HEK293 (cell line): ENCODE measurements around the gene TLCD2.

Experiments
- CTCF ChIA-PET: fragments of 350-600 bp; formaldehyde crosslinking; extraction: SDS; loops from one replicate; lab custom pipeline; 2021; ENCODE audit warnings: antibody characterized with exemption; lab: Yijun Ruan, JAX
- POLR2A ChIA-PET: fragments of 300-600 bp; formaldehyde crosslinking; extraction: SDS; loops from one replicate; lab custom pipeline; 2020; ENCODE audit warnings: antibody characterized with exemption, inconsistent platforms; lab: Yijun Ruan, JAX
- H3K27ac ChIP-seq: fragments of 200-500 bp; sonication (Bioruptor generic); 2 replicates; pipeline ENCODE4 v1.5.1; 2014; ENCODE audit warnings: low read depth, low read length, control low read depth, inconsistent platforms; ENCODE audit errors: extremely low read depth
- H3K36me3 ChIP-seq, 2 experiments: fragments of 200-500 bp in 1 of 2; sonication (Bioruptor generic) in 1 of 2; 1 replicate in 1 of 2; 2 replicates in 1 of 2; pipeline ENCODE4 v1.5.1; 2014 to 2017; ENCODE audit warnings: inconsistent platforms in 2 of 2, low read length in 2 of 2; ENCODE audit not compliant: control insufficient read depth in 2 of 2, insufficient read depth in 1 of 2
- H3K4me1 ChIP-seq: fragments of 200-500 bp; sonication (Bioruptor generic); 2 replicates; pipeline ENCODE4 v1.5.1; 2014; ENCODE audit warnings: mild to moderate bottlenecking, low read length, inconsistent platforms; ENCODE audit not compliant: control insufficient read depth, insufficient read depth
- H3K4me3 ChIP-seq: 2 replicates; pipeline ENCODE4 v1.5.1; 2011; ENCODE audit warnings: low read depth, mild to moderate bottlenecking, control low read depth, low read length, moderate library complexity
- H3K9me3 ChIP-seq: fragments of 200-500 bp; sonication (Bioruptor generic); 2 replicates; pipeline ENCODE4 v1.5.1; 2014; ENCODE audit warnings: low read depth, low read length, inconsistent platforms; ENCODE audit not compliant: control insufficient read depth, insufficient read depth
- GLI2 ChIP-seq: fragments of 450-650 bp; formaldehyde crosslinking; IDR thresholded peaks from 2 replicates; pipeline ENCODE4; 2017; ENCODE audit warnings: missing biosample characterization, missing genetic modification characterization, low read depth, borderline replicate concordance
- GLIS2 ChIP-seq: fragments of 450-650 bp; formaldehyde crosslinking; IDR thresholded peaks from 2 replicates; pipeline ENCODE4 v1.5.1; 2016; ENCODE audit warnings: missing biosample characterization, missing genetic modification characterization
- HOXD13 ChIP-seq: sonication (generic); formaldehyde crosslinking; IDR thresholded peaks from 2 replicates; pipeline ENCODE4 v1.8.0; 2022; ENCODE audit warnings: missing genetic modification reagents, borderline replicate concordance
- INSM2 ChIP-seq: fragments of 450-650 bp; formaldehyde crosslinking; IDR thresholded peaks from 2 replicates; pipeline ENCODE4 v1.5.1; 2016; ENCODE audit warnings: missing biosample characterization, missing genetic modification characterization
- KLF9 ChIP-seq: fragments of 450-650 bp; formaldehyde crosslinking; IDR thresholded peaks from 2 replicates; pipeline ENCODE4 v1.5.1; 2016; ENCODE audit warnings: missing biosample characterization, missing genetic modification characterization, low read depth
- MEIS1 ChIP-seq: sonication (generic); formaldehyde crosslinking; IDR thresholded peaks from 2 replicates; pipeline ENCODE4 v1.8.1; 2022; ENCODE audit warnings: missing genetic modification reagents, mild to moderate bottlenecking, borderline replicate concordance
- PBX3 ChIP-seq: sonication (generic); formaldehyde crosslinking; IDR thresholded peaks from 2 replicates; pipeline ENCODE4 v1.8.1; 2022; ENCODE audit warnings: mild to moderate bottlenecking, moderate library complexity, missing genetic modification reagents
- REPIN1 ChIP-seq: fragments of 450-650 bp; formaldehyde crosslinking; IDR thresholded peaks from 2 replicates; pipeline ENCODE4 v1.5.1; 2017; ENCODE audit warnings: missing biosample characterization, missing genetic modification characterization, low read depth
- SP3 ChIP-seq: fragments of 450-650 bp; formaldehyde crosslinking; IDR thresholded peaks from 2 replicates; pipeline ENCODE4 v1.5.1; 2016; ENCODE audit warnings: missing biosample characterization, missing genetic modification characterization
- ZBTB21 ChIP-seq: fragments of 450-650 bp; formaldehyde crosslinking; IDR thresholded peaks from 2 replicates; pipeline ENCODE4 v1.5.1; 2017; ENCODE audit warnings: missing biosample characterization, missing genetic modification characterization
- ZBTB48 ChIP-seq: fragments of 450-650 bp; formaldehyde crosslinking; IDR thresholded peaks from 2 replicates; pipeline ENCODE4 v1.5.1; 2016; ENCODE audit warnings: missing biosample characterization, missing genetic modification characterization
- ZFHX2 ChIP-seq: fragments of 450-650 bp; formaldehyde crosslinking; conservative IDR thresholded peaks from 2 replicates; pipeline ENCODE4 v1.5.1; 2016; ENCODE audit warnings: missing biosample characterization, missing genetic modification characterization
- ZNF10 ChIP-seq: fragments of 450-650 bp; formaldehyde crosslinking; IDR thresholded peaks from 2 replicates; pipeline ENCODE4 v1.5.1; 2017; ENCODE audit warnings: missing biosample characterization, missing genetic modification characterization
- ZNF157 ChIP-seq: fragments of 450-650 bp; formaldehyde crosslinking; IDR thresholded peaks from 2 replicates; pipeline ENCODE4 v1.5.1; 2016; ENCODE audit warnings: missing biosample characterization, missing genetic modification characterization
- ZNF184 ChIP-seq: fragments of 450-650 bp; IDR thresholded peaks from 2 replicates; pipeline ENCODE4 v1.5.1; 2018; ENCODE audit warnings: missing biosample characterization, mild to moderate bottlenecking, missing genetic modification characterization
- ZNF24 ChIP-seq: fragments of 450-650 bp; formaldehyde crosslinking; IDR thresholded peaks from 2 replicates; pipeline ENCODE4 v1.5.1; 2016; ENCODE audit warnings: missing biosample characterization, missing genetic modification characterization
- ZNF292 ChIP-seq: fragments of 450-650 bp; formaldehyde crosslinking; IDR thresholded peaks from 2 replicates; pipeline ENCODE4 v1.5.1; 2016; ENCODE audit warnings: low read depth, missing biosample characterization, missing genetic modification characterization, borderline replicate concordance
- ZNF501 ChIP-seq: fragments of 450-650 bp; formaldehyde crosslinking; IDR thresholded peaks from 2 replicates; pipeline ENCODE4 v1.5.1; 2016; ENCODE audit warnings: missing biosample characterization, missing genetic modification characterization
- ZNF521 ChIP-seq: fragments of 450-650 bp; formaldehyde crosslinking; IDR thresholded peaks from 2 replicates; pipeline ENCODE4 v1.5.1; 2017; ENCODE audit warnings: missing biosample characterization, mild to moderate bottlenecking, missing genetic modification characterization
- ZNF544 ChIP-seq: fragments of 450-650 bp; formaldehyde crosslinking; IDR thresholded peaks from 2 replicates; pipeline ENCODE4 v1.5.0; 2017; ENCODE audit warnings: missing biosample characterization, missing genetic modification characterization
- ZNF585B ChIP-seq: fragments of 450-650 bp; formaldehyde crosslinking; IDR thresholded peaks from 2 replicates; pipeline ENCODE4 v1.5.1; 2016; ENCODE audit warnings: missing biosample characterization, missing genetic modification characterization
- ZNF670 ChIP-seq: fragments of 450-650 bp; formaldehyde crosslinking; IDR thresholded peaks from 2 replicates; pipeline ENCODE4 v1.5.1; 2016; ENCODE audit warnings: missing biosample characterization, missing genetic modification characterization, low read depth
- TF ChIP-seq, protein P1 (sequence below): fragments of 450-650 bp; formaldehyde crosslinking; IDR thresholded peaks from 2 replicates; pipeline ENCODE4 v1.5.1; 2017; ENCODE audit warnings: missing biosample characterization, missing genetic modification characterization
- TF ChIP-seq, protein P2 (sequence below): fragments of 450-650 bp; IDR thresholded peaks from 2 replicates; pipeline ENCODE4 v1.5.1; 2018; ENCODE audit warnings: missing biosample characterization, missing genetic modification characterization

Gene TLCD2

DNA sequence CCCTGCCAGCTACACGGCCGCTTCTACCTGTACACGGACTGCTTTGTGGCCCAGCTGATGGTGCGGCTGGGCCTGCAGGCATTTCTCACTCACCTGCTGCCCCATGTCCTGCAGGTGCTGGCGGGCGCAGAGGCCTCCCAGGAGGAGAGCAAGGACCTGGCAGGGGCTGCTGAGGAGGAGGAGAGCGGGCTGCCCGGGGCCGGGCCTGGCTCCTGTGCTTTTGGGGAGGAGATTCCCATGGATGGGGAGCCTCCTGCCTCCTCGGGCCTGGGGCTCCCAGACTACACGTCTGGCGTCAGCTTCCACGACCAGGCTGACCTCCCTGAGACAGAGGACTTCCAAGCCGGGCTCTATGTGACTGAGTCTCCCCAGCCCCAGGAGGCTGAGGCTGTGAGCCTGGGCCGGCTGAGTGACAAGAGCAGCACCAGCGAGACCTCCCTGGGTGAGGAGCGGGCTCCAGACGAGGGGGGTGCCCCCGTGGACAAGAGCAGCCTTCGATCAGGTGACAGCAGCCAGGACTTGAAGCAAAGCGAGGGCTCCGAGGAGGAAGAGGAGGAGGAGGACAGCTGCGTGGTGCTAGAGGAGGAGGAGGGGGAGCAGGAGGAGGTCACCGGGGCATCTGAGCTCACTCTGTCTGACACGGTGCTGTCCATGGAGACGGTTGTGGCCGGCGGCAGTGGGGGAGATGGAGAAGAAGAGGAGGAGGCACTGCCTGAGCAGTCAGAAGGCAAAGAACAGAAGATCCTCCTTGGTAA lies 17.9 kb upstream of the TLCD2 start:
- H3K27ac ChIP-seq = no peak overlapping the region
- H3K4me1 ChIP-seq = no peaks in the 10 kb centered on the region
- CTCF ChIA-PET = interaction anchor here (1.1 to 1.7 kb wide), 3 partner anchors 15 to 154 kb away, joined by 3 to 6 read pairs (median 3); no protein-coding TSS in a partner anchor
- no peaks in the 10 kb centered on the region for H3K9me3 ChIP-seq
- TF ChIP-seq, protein P1, sequence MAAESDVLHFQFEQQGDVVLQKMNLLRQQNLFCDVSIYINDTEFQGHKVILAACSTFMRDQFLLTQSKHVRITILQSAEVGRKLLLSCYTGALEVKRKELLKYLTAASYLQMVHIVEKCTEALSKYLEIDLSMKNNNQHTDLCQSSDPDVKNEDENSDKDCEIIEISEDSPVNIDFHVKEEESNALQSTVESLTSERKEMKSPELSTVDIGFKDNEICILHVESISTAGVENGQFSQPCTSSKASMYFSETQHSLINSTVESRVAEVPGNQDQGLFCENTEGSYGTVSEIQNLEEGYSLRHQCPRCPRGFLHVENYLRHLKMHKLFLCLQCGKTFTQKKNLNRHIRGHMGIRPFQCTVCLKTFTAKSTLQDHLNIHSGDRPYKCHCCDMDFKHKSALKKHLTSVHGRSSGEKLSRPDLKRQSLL (tag by site-specific recombination) = no peak
- TF ChIP-seq ZNF585B (tag by site-specific recombination) (no peak), ZNF292 (tag by site-specific recombination) (no peak), ZFHX2 (tag by site-specific recombination) (no peak), SP3 (tag by site-specific recombination) (no peak), ZNF24 (tag by site-specific recombination) (no peak)
- POLR2A ChIA-PET = interaction anchor here (0.8 to 2.4 kb wide), 2 partner anchors 11 to 12 kb away, joined by 6 to 8 read pairs; no protein-coding TSS in a partner anchor
- no peak overlapping the region for H3K4me3 ChIP-seq
- H3K36me3 ChIP-seq = peaks cover 0 to 37% of the 10 kb centered on the region in 2 experiments; a peak in 2 of 3 replicates

GRCh38 chr17:1727258-1727789 lies 17.1 kb upstream of the TLCD2 start:
- CTCF ChIA-PET = interaction anchor here (1.7 kb wide), 1 partner anchor 56 kb away, joined by 6 read pairs; no protein-coding TSS in a partner anchor
- Histone ChIP-seq H3K27ac (no peak overlapping the region), H3K4me3 (no peak overlapping the region), H3K9me3 (no peaks in the 10 kb centered on the region), H3K4me1 (no peaks in the 10 kb centered on the region), H3K36me3 (peaks cover 0 to 34% of the 10 kb centered on the region in 2 experiments; a peak in 2 of 3 replicates)
- TF ChIP-seq ZBTB48 (no peak), ZNF10 (no peak), ZNF521 (no peak), REPIN1 (tag by site-specific recombination) (no peak), ZNF157 (tag by site-specific recombination) (no peak), ZBTB21 (tag by site-specific recombination) (no peak), KLF9 (tag by site-specific recombination) (no peak), GLI2 (no peak)
- TF ChIP-seq, protein P2, sequence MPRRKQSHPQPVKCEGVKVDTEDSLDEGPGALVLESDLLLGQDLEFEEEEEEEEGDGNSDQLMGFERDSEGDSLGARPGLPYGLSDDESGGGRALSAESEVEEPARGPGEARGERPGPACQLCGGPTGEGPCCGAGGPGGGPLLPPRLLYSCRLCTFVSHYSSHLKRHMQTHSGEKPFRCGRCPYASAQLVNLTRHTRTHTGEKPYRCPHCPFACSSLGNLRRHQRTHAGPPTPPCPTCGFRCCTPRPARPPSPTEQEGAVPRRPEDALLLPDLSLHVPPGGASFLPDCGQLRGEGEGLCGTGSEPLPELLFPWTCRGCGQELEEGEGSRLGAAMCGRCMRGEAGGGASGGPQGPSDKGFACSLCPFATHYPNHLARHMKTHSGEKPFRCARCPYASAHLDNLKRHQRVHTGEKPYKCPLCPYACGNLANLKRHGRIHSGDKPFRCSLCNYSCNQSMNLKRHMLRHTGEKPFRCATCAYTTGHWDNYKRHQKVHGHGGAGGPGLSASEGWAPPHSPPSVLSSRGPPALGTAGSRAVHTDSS = no peak
- POLR2A ChIA-PET = interaction anchor here (0.7 to 2.4 kb wide), 3 partner anchors 11 to 102 kb away, joined by 3 to 8 read pairs (median 4); no protein-coding TSS in a partner anchor

DNA sequence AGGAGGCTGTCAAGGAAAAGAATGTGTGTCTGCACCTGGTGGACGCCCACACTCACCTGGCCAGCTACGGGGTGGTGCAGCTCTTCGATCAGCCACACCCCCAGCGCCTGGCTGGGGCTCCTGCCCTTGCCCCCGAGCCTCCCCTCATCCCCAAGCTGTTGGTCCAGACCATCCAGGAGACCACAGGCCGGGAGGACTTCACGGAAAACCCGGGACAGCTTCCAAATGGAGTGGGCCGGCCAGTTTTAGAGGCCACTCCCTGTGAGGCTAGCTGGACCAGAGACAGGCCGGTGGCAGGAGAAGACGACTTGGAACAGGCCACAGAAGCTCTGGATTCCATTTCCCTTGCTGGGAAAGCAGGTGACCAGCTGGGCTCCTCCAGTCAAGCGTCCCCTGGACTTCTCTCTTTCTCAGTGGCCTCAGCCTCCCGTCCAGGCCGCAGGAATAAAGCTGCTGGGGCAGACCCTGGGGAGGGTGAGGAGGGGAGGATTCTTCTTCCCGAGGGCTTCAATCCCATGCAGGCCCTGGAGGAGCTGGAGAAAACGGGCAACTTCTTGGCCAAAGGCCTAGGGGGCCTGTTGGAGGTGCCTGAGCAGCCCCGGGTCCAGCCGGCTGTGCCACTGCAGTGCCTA lies 16.6 kb upstream of the TLCD2 start:
- no peak overlapping the region for H3K4me3 ChIP-seq
- H3K9me3 ChIP-seq = no peaks in the 10 kb centered on the region
- peaks cover 0 to 34% of the 10 kb centered on the region in 2 experiments; a peak in 2 of 3 replicates for H3K36me3 ChIP-seq
- POLR2A ChIA-PET = interaction anchor here (0.7 to 2.4 kb wide), 4 partner anchors 10 to 103 kb away, joined by 3 to 8 read pairs (median 4); no protein-coding TSS in a partner anchor
- no peak overlapping the region for H3K27ac ChIP-seq
- no peaks in the 10 kb centered on the region for H3K4me1 ChIP-seq
- CTCF ChIA-PET = interaction anchor here (0.8 to 1.7 kb wide), 3 partner anchors 13 to 78 kb away, joined by 3 to 6 read pairs (median 3); no protein-coding TSS in a partner anchor
- TF ChIP-seq MEIS1 (no peak), GLIS2 (tag by site-specific recombination) (no peak), PBX3 (no peak), INSM2 (tag by site-specific recombination) (no peak), ZNF184 (tag by site-specific recombination) (no peak), HOXD13 (CRISPR knock-in tag) (no peak), ZNF670 (tag by site-specific recombination) (no peak), ZNF544 (tag by site-specific recombination) (no peak), ZNF501 (tag by site-specific recombination) (no peak)
